HG02623 (cell line): ENCODE data around the gene ARAP2.

Experiments
- ATAC-seq: cut with Tn5 transposase; IDR thresholded peaks from one replicate; pipeline ENCODE4 v1.9.1; 2021; ENCODE audit warnings: moderate library complexity; ENCODE audit not compliant: unreplicated experiment

The ARAP2 gene

DNA sequence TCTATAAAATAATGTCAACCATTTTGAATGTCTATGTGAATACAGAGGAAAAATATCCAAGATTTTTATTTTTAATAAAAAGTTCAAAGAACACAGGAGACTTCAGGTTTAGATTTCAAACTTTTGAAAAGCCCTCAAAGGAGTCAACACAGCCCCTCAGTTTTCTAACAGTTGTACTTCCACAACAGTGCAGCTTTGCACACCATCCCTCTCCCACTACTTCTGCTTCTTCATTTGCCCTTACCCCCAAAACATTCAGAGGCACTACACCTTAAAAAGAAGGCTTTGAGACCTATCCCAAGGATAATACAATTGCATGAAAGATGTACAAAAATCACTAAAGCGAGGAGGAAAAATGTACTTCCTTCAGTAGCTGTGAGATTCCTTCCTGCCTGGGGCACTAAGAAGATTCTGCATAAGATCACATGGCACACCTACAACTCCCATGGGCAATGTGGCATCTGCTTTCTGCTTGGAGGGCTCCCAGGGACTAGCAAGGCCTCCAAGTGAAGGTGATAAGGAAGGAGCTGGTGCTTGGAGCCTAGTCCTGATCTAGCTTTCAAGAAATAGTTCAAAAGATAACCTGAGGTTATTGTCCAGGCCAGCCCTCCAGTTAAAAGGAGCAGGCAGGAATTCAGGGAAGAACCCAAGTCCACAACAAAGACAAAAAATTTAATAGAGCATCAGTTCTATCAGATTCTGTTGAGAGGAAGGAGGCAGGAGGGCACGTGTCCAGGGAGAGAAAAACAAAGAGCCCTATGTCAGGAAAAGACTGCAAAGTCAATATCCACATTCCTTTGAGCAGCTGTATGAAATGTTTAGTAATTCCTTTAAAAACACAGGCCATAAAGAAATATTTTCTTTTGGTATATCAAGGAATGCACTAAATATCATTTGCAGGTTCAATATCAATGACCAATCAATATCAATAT lies 19.1 kb downstream of the ARAP2 start:
- no peak for ATAC-seq

DNA sequence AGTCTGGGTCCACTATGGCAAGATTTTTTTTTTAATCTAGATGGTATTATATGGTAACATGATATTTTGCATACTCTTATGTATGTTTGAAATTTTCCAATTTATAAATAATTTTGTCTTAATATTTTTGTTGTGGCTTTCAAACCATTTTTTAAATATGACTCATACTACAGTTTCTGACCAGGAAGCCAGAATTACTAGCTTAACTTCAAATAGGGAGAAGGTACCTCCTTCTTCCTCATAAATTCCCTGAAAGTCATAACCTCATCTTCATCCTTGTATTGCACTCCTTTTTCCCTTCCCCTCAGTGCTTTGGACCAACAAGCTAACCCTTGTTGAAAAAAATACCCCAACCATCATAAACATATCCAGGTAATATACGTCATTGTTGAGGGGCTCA lies 21.6 kb downstream of the ARAP2 start:
- no peak for ATAC-seq

DNA sequence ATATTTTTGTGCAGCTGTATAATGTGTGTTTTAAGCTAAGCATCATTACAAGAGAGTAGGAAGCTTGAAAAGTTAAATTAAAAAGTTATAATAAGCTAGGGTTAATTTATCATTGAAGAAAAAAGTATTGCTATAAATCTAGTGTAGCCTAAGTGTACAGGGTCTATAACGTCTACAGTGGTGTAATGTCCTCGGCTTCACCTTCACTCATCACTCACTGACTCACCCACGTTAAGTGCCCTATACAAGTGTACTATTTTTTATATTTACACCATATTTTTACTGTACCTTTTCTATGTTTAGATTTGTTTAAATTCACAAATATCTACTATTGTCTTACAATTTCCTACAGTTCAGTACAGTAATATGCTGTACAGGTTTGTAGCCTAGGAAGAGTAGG lies 23.5 kb downstream of the ARAP2 start:
- no peak for ATAC-seq

DNA sequence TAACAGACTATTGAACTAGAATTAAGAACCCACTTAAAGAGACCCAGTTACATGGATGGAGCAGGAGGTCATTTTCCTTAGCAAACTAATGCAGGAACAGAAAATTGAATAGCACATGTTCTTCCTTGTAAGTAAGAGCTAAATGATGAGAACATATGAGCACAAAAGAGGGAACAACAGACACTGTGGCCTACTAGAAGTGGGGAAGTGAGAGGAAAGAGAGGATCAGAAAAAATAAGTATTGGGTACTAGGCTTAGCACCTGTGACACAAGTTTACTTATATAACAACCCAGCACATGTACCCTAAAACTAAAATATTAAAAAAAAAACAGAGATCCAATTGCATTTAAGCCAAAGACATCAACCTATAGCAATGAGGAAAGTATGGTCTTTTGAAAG lies 26.2 kb downstream of the ARAP2 start:
- ATAC-seq = peak; percentile 62

DNA sequence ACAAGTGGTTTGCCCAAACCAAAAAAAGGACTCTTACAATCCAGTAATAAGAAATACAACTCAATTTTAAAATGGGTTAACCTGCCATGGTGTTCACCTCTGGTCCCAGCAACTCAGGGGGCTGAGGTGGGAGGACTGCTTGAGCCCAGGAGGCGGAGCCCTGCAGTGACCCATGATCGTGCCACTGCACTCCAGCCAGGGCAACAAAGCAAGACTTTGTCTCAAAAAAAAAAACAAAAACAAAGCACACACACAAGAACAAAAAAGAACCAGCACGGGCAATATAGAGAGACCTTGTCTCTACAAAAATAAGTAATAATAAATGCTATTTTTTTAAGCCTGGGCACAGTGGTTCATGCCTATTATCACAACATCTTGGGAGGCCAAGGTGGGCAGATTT lies 28.7 kb downstream of the ARAP2 start:
- no peak for ATAC-seq

DNA sequence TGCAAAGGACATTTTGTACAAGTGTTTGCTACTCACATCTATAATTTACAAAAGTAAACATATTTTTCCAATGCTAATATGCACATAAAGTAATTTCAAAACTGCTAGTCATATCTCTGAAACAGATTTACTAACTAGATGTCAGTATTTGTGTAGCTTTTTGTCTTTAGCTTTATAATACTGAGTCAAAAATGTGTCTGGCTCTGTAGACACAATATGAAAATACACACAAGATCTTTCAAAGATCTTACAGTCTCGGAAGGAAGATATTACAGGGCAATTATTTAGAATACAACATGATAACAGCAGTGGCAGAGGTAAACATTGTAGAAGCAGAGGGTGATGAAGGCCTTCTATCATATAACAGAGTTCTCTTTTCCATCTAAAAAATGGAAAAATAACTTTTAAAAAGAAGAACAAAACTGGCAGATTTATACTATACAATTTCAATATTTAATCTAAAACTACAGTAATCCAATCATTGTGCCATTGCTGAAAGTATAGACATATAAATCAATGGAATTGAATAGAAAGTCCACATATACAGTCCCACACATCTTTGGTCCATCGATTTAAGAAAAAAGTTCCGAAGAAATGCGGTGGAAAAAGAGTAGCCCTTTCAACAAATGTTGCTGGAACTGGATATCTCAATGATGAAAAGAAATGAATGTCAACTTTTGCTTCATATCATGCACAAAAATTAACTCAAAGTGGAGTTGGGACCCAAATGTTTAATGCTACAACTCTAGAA lies 29.4 kb downstream of the ARAP2 start:
- no peak for ATAC-seq

DNA sequence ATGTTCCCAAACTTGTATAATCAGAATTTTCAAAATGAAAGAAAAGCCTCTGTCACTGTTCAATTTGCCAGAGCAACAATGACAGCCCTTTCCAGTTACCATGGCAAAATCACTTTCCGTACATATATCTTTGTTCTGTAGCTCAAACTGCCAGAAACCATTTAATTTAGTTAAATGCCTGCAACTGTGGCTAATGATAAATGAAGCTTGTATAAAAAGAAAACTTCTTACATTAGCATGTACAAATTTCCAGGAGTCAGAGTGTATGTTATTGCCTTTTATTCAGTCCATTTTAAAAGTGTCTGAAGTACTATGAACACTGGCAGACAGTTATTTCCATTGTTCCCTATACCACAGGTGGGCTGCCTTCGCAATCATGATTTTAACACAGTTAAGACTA lies 30.3 kb downstream of the ARAP2 start:
- no peak for ATAC-seq

DNA sequence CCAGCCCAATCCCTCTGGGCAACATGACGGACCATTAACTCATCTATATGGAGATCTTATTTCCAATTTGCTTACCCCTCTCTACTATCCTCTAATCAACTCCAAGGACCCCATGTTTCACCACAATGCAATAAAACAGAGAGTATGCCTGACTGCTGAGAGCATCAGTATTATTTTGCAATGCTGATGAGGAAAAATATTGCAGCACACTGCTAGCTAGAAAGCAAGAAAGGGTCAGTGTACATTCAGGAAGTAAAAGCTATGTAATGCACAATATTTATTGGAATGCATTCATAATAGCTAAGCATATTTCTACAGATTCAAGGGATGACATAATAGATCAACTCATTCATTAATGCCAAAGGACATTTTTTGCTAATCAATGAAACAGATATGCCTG lies 33.2 kb downstream of the ARAP2 start:
- no peak for ATAC-seq

DNA sequence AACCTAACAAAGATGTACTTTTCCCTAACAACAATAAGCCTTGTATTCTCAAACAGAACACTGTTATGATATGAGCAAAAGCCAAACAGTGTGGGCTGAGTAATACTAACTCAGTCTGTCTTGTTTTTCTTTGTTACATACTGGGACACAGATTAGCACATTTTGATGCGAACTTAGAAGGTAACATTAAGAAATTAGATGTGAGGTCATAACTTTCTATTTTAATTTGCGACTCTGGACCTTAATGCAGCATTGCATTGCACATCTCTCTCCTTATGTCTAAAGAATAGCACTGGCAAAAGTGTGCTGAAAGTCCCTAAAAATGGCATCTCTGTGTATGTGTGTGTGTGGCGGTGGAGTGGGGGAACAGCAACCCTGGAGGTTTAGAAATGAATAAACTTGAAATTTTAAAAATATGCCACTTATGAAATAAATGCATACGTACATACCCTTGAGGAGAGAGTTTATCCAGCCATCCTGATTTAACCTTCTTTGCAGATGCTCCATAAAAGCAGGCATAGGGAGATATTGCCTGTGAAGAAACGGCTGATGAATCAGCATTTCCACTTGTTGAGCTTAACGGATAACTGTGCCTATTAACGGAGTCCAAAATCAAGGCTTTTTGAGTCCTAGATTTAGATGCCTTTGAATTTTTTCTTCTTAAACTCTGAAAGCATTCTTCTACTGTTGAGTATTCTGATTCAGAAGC lies 34.2 kb downstream of the ARAP2 start:
- peak; percentile 42 for ATAC-seq

DNA sequence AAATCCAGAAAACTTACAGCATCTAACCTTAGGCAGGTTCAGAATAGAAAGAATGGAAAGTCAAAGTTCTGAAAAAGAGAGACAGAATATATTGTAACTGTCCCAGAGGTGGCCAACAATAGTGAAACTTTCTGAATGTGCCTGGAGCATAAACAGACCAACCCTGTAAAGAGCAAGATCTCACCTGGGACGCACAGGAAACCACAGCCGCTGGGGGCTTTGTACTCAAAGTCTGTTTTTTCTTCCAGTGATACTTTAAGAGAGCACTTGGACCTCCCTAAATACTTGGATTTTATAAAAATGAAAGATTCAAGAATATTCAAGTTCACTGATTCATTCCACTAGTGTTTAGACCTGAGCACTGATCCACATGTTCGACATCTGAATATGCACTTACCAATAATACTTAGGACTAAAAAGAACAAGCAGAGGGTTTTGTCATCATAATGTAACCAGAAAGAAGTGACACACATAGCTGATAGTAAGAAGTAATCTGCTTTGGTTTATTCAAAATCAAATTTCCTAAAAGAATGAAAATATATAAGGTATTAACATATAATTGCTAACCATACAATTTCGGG lies 35.3 kb downstream of the ARAP2 start:
- peak; percentile 94 for ATAC-seq

DNA sequence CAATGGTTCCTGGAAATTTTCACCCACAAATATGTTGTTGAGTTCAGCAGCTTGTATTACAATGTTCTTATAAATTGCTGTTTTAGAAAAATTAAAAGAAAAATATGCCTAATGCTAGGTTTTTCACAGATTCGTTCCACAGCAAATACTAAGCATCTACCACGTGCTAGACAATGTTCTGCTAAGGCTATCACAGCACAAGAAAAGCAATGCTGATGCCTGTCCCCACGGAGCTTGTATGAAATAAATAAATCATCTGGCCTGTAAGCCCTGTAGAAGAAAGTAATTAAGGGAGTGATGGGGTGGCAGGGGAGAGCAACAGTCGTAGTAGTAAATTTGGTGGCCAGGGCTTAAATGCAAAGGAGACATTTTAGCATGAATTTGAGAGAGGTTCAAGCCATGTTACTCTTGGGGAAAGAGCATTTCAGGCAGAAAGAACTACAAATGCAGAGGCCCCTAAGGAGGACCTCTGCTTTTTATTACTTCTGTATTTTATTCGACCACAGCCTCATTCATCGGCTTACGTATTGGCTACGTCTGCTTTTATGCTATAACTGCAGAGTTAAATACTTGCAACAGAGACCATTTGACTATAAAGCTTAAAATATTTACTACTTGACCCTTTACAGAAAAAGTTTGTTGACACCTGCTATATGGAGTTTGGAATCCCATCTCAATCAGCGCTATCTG lies 36.3 kb downstream of the ARAP2 start:
- ATAC-seq = no peak

DNA sequence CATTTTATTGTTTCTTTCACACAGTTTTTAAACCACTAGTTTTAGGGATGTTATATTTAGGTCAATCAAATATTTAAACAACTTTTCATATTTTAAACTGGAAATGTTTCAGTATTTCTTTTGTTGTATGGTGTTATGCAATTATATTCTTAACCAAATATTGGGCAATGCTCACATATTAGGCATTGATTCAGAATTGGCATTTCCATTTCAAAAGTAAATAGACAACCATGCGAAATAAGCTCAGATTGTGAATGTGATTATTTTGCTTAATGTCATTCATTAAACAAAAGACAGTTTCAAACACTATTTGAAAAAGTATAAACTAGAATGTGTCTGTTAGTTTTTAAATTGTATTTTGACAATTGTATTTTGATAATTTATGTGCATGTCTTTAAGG lies 36.9 kb downstream of the ARAP2 start:
- no peak for ATAC-seq

DNA sequence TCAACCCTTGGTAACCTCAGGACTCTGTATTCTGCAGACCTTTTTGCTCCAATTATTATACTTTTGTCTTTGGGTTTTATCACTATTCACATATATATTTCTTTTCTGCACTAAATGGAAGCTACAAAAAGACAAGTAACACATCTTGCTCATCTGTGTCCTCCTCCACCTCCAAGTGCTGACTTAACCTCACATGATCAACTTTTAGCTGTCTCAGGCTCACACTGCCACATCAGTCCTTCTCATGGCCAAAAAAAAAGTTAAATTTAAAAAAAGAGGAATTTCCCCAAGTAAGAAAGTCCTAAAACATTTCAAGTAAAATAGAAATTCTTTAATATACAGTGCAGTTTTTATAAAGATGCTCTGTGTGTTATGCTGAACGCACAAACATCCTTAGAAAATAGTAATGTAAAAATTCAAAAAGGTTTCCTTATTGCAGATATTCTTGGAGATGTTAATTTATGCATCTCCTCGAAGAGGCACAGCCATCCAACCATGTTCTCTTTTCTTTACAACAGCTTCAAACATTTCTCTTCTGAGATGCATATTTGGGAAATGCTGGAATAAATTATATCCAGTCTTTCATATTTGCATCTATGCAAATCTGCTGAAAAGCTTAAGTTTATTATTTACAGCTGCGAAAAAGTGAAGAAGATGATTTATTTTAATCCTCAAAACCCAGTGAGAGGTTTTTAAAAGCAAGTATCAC lies 37.6 kb downstream of the ARAP2 start:
- ATAC-seq = no peak

DNA sequence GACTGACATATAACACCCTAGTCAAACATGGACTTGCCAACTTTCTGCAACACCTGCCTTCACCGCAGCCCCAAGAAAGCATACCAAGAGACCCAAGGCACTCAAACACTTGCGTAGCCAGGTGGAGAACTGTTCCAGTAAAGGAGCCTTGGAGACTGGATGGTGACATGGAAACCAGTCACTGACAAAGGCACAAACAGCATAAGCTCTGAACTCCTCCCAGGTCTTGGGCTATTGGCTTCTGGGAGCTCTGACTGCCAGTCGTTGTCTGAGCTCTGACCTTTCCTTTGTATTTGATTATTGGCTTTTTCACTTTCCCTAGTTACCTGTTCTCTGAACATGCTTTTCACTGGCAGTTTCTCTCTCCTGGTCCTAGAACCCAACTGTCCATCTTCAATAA lies 38.3 kb downstream of the ARAP2 start:
- no peak for ATAC-seq

DNA sequence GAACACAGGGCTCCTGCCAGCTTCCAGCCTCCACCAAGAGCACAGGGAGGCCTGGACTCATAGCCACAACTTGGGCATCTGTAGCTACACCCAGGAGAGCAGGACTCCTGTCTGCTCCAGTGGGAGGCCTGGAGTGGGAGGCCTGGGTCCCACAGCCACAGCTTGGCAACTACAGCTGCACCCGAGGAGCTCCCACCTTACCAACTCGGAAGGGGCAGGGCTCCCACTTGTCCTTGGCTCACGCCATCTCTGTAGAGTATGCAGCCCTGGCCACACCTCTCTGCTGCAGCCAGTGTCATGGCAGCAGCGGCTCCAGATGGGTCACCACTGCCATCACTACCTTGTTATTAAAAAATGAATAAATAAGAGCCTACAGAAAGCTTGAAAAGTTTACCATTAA lies 45.5 kb downstream of the ARAP2 start:
- ATAC-seq = no peak

DNA sequence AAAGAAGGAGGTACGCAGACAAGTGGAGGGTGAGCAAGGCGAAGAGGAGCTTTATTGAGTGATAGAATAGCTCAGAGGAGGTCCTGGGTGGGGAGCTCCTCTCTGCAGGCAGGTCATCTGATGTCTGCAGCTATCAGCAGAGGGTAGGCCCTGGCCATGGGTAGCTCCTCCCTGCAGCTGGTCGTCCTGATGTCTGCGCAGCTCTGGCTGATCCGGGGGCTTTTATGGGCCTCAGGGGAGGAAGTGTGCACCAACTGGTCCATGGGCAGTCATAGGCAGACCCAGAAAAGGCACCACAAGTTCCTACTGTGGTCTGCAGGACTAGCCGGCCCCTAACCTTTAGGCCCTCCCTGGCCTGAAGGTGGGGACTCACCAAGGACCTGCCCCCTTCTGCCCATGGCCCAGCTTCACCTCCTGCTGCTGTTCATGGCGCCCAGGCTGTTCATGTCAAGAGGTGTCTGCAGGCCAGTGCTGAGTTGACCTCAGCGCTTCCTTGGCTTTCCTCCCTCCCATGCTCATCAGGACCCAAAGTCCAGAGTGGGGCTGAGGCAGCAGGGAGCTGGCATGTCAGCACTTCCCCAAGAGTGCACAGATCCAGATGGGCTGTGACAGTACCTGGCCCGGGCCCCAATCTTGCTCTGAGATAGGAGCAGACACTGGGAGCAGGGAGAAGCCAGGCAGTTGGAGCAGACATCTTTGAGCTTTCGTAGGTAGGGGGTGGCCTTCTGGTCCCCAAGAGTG lies 46.1 kb downstream of the ARAP2 start:
- ATAC-seq = no peak

DNA sequence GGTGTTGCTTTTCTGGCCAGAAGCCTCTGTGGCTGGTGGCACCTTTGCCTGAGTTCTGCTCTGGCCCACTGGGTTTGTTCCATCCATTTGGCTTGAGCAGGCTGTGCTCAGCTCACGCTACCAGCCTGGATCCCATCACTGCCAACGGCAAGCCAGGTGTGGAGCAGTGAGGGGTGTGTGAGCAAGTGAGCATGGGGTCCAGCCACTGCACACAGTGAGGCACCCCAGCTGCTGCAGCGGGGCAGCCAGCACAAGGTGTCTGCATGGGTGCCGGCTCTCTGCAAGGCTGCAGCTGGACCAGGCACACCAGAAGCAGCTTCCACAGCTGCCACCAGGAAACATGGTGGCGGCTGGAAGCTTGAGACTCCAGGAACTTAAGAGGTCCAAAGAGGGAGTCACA lies 46.8 kb downstream of the ARAP2 start:
- ATAC-seq = no peak

DNA sequence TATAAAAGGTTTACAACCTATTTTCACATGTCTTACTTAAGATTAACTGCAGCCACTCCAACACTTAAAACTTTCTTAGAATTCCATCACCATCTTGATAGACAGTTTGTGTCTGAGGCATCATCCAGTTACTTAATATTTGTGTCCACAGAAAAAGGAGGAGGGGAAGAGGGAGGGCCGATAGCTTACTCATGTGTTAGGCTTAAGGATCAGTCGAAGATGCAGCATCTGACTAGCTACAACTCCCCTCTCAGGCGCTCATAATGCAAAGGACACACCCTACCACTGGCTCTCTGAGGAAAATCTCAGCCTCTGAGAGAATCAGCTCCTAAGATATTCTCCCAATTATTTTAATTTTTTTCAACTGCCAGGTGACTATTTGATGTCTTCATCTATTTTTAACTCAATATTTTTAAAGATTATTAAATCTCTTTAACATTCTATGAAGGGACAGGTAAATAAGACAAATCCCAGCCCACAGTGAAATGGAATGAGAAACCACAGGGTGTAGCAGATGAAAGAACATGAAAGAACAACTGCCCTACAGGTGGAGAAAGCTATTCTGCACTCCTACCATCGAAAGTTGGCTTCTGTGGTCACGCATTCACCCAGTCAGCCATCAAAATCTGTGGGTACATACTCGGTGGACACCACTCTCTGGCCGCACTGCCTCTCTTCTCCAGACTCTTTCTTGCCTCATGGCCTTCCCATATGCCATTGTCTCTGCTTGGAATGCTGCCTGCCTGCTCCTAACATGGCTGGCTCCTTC lies 48.0 kb downstream of the ARAP2 start:
- ATAC-seq = no peak

DNA sequence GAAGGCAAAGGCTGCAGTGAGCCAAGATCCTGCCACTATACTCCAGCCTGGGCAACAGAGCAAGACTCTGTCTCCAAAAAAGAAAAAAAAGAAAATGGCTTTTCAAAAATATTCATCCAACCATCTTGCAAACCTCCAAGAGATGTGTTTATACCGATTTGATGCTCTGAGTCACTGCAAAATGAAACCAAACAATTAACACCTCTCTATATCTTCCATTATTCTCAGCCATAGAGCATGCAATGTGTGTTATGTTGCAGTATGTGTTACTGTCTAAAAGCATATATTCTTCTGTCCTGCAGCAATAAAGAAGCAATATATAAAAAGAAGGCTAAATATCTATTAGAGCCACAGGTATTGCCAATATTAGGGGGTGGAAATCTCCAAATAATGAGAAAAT lies 51.4 kb downstream of the ARAP2 start:
- no peak for ATAC-seq
